Adrenal gland (tissue), 12 donors: ENCODE results near the gene ATP1B1. TPM values are rescaled to one million over a fixed set of nuclear protein-coding genes. Genes with fewer than 3 reads are reported as not detected.

Source experiments
- DNase-seq, 7 donors: peaks; one replicate each; pipeline ENCODE4 v3.0.0-alpha.2; 2019 to 2020
- H3K27ac ChIP-seq, 5 donors: fragments of 200-600 bp; sonication (generic) in 4 of 5; 1 replicate in 3 of 5; 2 replicates in 2 of 5; pipeline versions ENCODE4 v1.5.1 to v1.8.0; 2016 to 2020; ENCODE audit warnings: mild to moderate bottlenecking in 1 of 5
- H3K27me3 ChIP-seq: fragments of 200-600 bp; 2 replicates; pipeline ENCODE4 v1.8.0; 2021
- H3K36me3 ChIP-seq, 2 donors: fragments of 200-600 bp; replicated peaks in 1 of 2; 1 replicate in 1 of 2; 2 replicates in 1 of 2; pipeline versions ENCODE4 v1.5.1 to v1.8.0; 2018 to 2022
- H3K4me1 ChIP-seq, 2 donors: fragments of 200-600 bp; replicated peaks in 1 of 2; 1 replicate in 1 of 2; 2 replicates in 1 of 2; pipeline versions ENCODE4 v1.5.1 to v1.8.0; 2018 to 2021
- H3K4me3 ChIP-seq, 4 donors: fragments of 200-600 bp; sonication (generic) in 3 of 4; one replicate each; pipeline ENCODE4 v1.5.1; 2016 to 2018
- H3K9me3 ChIP-seq, 3 donors: fragments of 200-600 bp; sonication (generic) in 1 of 3; replicated peaks in 1 of 3; 1 replicate in 2 of 3; 2 replicates in 1 of 3; pipeline versions ENCODE4 v1.5.1 to v1.8.0; 2016 to 2021
- POLR2A ChIP-seq, 2 donors: fragments of 450-650 bp; IDR thresholded peaks; one replicate each; pipeline ENCODE4 v1.6.1; 2017; ENCODE audit warnings: antibody characterized with exemption in 2 of 2, mild to moderate bottlenecking in 2 of 2, moderate library complexity in 1 of 2
- WGBS, 4 donors: extraction: QIAGEN DNeasy Blood & Tissue Kit in 2 of 4; methylation state at CpG; one replicate each; pipeline versions ENCODE4 v1.1.5 to v1.1.7; 2013 to 2017; 5-methylcytosine and 5-hydroxymethylcytosine counted together
- intact Hi-C, 2 donors: fragments of 100-400 bp; cut with DNase I; formaldehyde crosslinking; loops; one replicate each; pipeline versions ENCODE4 v1.14.1 to v1.15.0; 2022 to 2023
- polyA plus RNA-seq, 3 donors: library from polyadenylated mRNA; stranded (reverse); fragments of 200-250 nt in 2 of 3; fragments of 350-450 nt in 1 of 3; fragmentation: Illumina TruSeq in 1 of 3; extraction: RNeasy Lipid Tissue Mini Kit (QIAGEN cat#74804) in 1 of 3; gene quantifications; one replicate each; pipeline ENCODE4 v1.2.3, GENCODE V29; 2013 to 2014
- total RNA-seq, 9 donors: library from RNA; depleted of rRNA in 4 of 9; stranded (reverse); fragments of >200 nt in 4 of 9; fragments of 120-200 nt in 1 of 9; fragmentation: NEBNext Ultra II Directional in 1 of 9; extraction: Animal tissue kit (Norgen Biotek cat#: 25700) in 1 of 9; gene quantifications; one replicate each; pipeline versions ENCODE4 v1.1.0 to v1.2.4, GENCODE V29; 2013 to 2023
- TF ChIP-seq, protein P1 (sequence below), 6 experiments: fragments of 450-650 bp in 4 of 6; fragments of 200-600 bp in 2 of 6; sonication (generic) in 1 of 6; IDR thresholded peaks; 1 replicate in 5 of 6; 2 replicates in 1 of 6; pipeline versions ENCODE4 v1.5.1 to v1.8.0; 2016 to 2021; ENCODE audit warnings: antibody characterized with exemption in 6 of 6, mild to moderate bottlenecking in 2 of 6, moderate library complexity in 1 of 6
- donor health status: healthy with polysubstance abuse.
- donor health status: Bipolar disorder and iron deficiency.
- donor health status: DM: yes; HTN: yes; CAD: no.
- donor health status: DM: no; HTN: no; CAD: no.
- donor health status: DM: no; HTN: no; CAD: no.
- donor health status: DM: yes; HTN: yes; CAD: no.

Gene ATP1B1
- total and polyA plus RNA-seq, 12 donors, result 51.4 to 187 (median 136) TPM

DNA sequence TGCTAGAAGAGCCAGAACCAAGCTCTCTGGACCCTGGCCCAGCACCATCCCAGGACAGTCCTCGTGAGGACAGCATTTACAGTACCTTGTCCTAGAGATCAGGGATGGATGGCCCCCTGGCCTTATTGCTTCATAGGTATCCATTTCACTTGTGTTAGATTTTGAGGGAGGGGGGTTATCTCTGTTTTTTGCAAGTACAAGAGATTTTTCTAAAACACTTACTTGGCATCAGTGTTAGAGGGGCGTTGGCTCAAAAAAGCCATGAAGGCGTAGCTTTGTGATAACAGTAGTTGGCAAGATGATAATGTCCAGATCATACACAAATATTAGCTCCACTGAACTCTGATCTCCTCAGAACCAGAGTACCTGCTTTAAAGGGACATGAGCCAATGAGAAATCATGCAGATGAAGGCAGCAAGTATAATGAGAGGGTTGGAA is 5.8 kb upstream of the ATP1B1 start:
- intact Hi-C loops, result loop anchor here in 1 of 2 donors (10.0 kb wide), 2 partner anchors 244 to 486 kb away; no protein-coding TSS in a partner anchor
- Histone ChIP-seq H3K4me3 (no peak overlapping the region), H3K9me3 (no peaks in the 10 kb centered on the region), H3K4me1 (peaks cover 0 to 23% of the 10 kb centered on the region in 2 donors), H3K27me3 (no peaks in the 10 kb centered on the region), H3K27ac (no peak overlapping the region), H3K36me3 (no peaks in the 10 kb centered on the region)
- TF ChIP-seq, protein P1, sequence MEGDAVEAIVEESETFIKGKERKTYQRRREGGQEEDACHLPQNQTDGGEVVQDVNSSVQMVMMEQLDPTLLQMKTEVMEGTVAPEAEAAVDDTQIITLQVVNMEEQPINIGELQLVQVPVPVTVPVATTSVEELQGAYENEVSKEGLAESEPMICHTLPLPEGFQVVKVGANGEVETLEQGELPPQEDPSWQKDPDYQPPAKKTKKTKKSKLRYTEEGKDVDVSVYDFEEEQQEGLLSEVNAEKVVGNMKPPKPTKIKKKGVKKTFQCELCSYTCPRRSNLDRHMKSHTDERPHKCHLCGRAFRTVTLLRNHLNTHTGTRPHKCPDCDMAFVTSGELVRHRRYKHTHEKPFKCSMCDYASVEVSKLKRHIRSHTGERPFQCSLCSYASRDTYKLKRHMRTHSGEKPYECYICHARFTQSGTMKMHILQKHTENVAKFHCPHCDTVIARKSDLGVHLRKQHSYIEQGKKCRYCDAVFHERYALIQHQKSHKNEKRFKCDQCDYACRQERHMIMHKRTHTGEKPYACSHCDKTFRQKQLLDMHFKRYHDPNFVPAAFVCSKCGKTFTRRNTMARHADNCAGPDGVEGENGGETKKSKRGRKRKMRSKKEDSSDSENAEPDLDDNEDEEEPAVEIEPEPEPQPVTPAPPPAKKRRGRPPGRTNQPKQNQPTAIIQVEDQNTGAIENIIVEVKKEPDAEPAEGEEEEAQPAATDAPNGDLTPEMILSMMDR (IDR thresholded peaks at IDR 0.05), result no peak
- TF ChIP-seq POLR2A (IDR thresholded peaks at IDR 0.05), result no peak
- DNase-seq, result no peak
- 88 to 91% (median 89%) methylated on average over 3 of the region's 3 CpGs for WGBS, 4 donors

DNA sequence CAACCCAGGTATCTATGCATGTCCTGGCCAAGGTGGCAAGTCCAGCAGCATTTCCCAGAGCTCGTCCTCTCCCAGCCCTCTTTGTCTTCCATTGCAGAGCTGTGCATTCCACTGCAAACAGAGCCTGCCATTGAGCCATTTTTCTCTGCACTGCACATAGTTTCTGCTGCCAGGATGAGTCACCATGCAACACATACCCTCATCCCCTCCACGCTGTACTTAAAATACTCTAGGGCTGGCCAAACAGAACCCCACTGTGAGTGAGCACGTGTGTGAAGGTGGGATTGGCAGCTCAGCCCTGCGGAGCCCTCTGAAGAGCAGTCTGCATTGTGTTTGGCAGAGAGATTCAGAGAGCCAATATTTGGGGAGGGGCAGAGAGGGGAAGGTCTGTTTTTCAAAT is 3.9 kb upstream of the ATP1B1 start:
- Histone ChIP-seq H3K4me3 (peak overlapping the region in 1 of 4 donors; percentile 13), H3K27me3 (no peaks in the 10 kb centered on the region), H3K27ac (peak overlapping the region in 1 of 5 donors; percentile 13), H3K36me3 (no peaks in the 10 kb centered on the region), H3K4me1 (peaks cover 2 to 23% of the 10 kb centered on the region in 2 donors), H3K9me3 (no peaks in the 10 kb centered on the region)
- WGBS, 4 donors, result 35 to 43% (median 37%) methylated on average over 4 of the region's 4 CpGs
- intact Hi-C loops, result loop anchor here in 1 of 2 donors (10.0 kb wide), 2 partner anchors 242 to 488 kb away; no protein-coding TSS in a partner anchor
- TF ChIP-seq, protein P1 (IDR thresholded peaks at IDR 0.05), result no peak
- TF ChIP-seq POLR2A (IDR thresholded peaks at IDR 0.05), result no peak
- DNase-seq, result peak in 3 of 7 donors; percentile 43 to 46 (median 44)

DNA sequence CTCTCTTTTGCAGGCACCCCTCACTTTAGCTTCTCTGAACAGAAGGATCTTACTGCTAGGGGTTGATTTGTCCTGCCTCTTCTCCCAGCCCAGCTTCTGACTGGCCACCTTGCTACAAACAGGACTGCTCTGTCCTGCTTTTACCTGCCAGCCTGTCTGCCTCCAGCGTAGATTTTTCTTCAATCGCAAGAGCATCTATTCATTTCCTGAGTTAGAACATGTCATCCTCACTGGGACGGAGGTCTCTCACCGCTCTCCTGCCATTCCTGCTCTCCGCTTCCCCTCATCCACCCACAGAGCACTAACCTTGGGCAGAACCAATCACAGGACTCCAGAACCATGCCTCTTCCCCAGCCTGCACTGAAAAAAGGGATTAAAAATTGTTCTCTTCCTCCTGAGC is 3.5 kb upstream of the ATP1B1 start:
- H3K27me3 ChIP-seq, result no peaks in the 10 kb centered on the region
- TF ChIP-seq, protein P1 (IDR thresholded peaks at IDR 0.05), result no peak
- no peak for TF ChIP-seq POLR2A (IDR thresholded peaks at IDR 0.05)
- peak overlapping the region in 1 of 5 donors; percentile 13 for H3K27ac ChIP-seq
- H3K36me3 ChIP-seq, result no peaks in the 10 kb centered on the region
- H3K4me1 ChIP-seq, result peaks cover 6 to 24% of the 10 kb centered on the region in 2 donors
- WGBS, 4 donors, result 55 to 65% (median 57%) methylated on average over 5 of the region's 5 CpGs
- intact Hi-C loops, result loop anchor here in 1 of 2 donors (10.0 kb wide), 2 partner anchors 242 to 488 kb away; no protein-coding TSS in a partner anchor
- no peak for DNase-seq
- no peaks in the 10 kb centered on the region for H3K9me3 ChIP-seq
- peak overlapping the region in 1 of 4 donors; percentile 13 for H3K4me3 ChIP-seq

DNA sequence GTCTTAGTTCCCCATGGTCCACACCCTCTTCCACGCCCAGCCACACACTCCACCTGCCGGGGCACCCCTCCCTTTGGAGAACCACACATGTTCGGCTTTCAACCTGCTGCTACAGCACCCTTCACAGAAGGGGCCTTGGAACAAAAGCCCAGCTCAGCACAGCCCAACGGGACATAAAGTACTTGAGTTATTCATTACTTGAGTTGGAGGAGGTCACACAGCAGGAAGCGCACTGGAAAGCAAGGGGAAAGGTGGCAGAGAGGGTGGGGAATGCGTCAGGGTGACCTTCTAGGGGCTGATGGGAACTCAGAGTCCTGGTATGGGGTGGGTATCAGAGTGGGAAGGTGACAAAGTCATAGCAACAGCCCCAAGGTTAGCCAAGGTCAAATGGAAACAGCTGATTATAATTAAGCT is 3.0 kb upstream of the ATP1B1 start:
- Histone ChIP-seq H3K27me3 (no peaks in the 10 kb centered on the region), H3K9me3 (no peaks in the 10 kb centered on the region), H3K4me1 (peaks cover 11 to 29% of the 10 kb centered on the region in 2 donors), H3K27ac (peak overlapping the region in 1 of 5 donors; percentile 13), H3K4me3 (peak overlapping the region in 1 of 4 donors; percentile 13), H3K36me3 (no peaks in the 10 kb centered on the region)
- TF ChIP-seq POLR2A (IDR thresholded peaks at IDR 0.05), result no peak
- TF ChIP-seq, protein P1 (IDR thresholded peaks at IDR 0.05), result no peak
- 42 to 50% (median 46%) methylated on average over 6 of the region's 6 CpGs for WGBS, 4 donors
- intact Hi-C loops, result loop anchor here in 1 of 2 donors (10.0 kb wide), 2 partner anchors 241 to 489 kb away; no protein-coding TSS in a partner anchor
- peak in 1 of 7 donors; percentile 44 for DNase-seq
